MM.1S (cell line): ENCODE results near the gene CCNB2.

Experiments
- EZH2 ChIP-seq: fragments of 300-600 bp; sonication (generic); optimal IDR thresholded peaks from 2 replicates; pipeline ENCODE3; 2017; ENCODE audit warnings: low read depth, mild to moderate bottlenecking, antibody characterized with exemption, low read length, mixed read lengths
- EZH2phosphoT487 ChIP-seq: fragments of 300-600 bp; sonication (generic); IDR thresholded peaks from 2 replicates; pipeline ENCODE4 v1.6.1; 2018; ENCODE audit warnings: antibody characterized with exemption, low read length
- TF ChIP-seq, protein P1 (sequence below): fragments of 300-600 bp; sonication (generic); IDR thresholded peaks from 2 replicates; pipeline ENCODE4 v1.5.1; 2016; ENCODE audit warnings: antibody characterized with exemption, low read length, mixed read lengths

DNA sequence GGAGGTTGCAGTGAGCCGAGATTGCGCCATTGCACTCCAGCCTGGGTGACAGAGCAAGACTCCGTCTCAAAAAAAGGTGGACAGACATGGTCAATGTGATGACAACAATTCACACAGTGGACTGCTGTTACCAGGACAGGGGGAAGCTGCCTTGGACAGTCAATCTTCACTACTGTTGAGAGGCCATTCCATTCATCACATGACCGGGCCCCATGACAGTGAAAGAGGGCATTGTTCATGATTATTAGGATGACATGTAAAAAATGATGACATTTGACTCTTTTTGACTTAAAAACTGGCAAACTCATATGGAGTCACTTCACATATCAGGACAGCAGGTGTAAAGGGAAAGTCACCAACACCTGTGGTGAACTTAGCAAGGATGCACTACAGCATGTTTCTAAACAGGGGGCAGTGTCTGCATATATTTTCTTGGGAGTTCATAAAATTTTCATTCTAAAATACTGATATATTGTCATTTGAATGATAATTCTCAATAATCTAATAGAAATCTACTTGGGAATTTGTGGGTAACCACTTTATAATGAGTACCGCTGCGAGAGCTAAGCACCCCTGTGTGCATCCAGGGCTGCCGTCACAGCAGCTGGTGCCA is 67.4 kb downstream of the CCNB2 start:
- TF ChIP-seq, protein P1, sequence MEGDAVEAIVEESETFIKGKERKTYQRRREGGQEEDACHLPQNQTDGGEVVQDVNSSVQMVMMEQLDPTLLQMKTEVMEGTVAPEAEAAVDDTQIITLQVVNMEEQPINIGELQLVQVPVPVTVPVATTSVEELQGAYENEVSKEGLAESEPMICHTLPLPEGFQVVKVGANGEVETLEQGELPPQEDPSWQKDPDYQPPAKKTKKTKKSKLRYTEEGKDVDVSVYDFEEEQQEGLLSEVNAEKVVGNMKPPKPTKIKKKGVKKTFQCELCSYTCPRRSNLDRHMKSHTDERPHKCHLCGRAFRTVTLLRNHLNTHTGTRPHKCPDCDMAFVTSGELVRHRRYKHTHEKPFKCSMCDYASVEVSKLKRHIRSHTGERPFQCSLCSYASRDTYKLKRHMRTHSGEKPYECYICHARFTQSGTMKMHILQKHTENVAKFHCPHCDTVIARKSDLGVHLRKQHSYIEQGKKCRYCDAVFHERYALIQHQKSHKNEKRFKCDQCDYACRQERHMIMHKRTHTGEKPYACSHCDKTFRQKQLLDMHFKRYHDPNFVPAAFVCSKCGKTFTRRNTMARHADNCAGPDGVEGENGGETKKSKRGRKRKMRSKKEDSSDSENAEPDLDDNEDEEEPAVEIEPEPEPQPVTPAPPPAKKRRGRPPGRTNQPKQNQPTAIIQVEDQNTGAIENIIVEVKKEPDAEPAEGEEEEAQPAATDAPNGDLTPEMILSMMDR, result peak; percentile 49
- TF ChIP-seq EZH2 (no peak), EZH2phosphoT487 (no peak)
